Naive thymus-derived CD4-positive, alpha-beta T cell (primary cell): ENCODE data around the gene ZNF462. TPM values are rescaled to one million over a fixed set of nuclear protein-coding genes. Genes with fewer than 3 reads are reported as not detected.

Experiments
- ATAC-seq: fragments of 150-1000 bp; cut with Tn5 transposase; 2 replicates; pipeline ENCODE4 v1.10.0; 2021; ENCODE audit warnings: mild to moderate bottlenecking, moderate library complexity
- CTCF ChIA-PET: fragments of 350-600 bp; sonication (Branson Sonifier 250); formaldehyde crosslinking; loops from one replicate; lab custom pipeline; 2021; ENCODE audit warnings: antibody characterized with exemption; lab: Charles Lee
- POLR2A ChIA-PET: fragments of 350-600 bp; sonication (Branson Sonifier 250); formaldehyde crosslinking; loops from one replicate; lab custom pipeline; 2021; ENCODE audit warnings: antibody characterized with exemption, inconsistent platforms; lab: Charles Lee
- DNase-seq, 9 donors: peaks; one replicate each; pipeline versions ENCODE4 v3.0.0 to v3.0.0-alpha.2; 2020 to 2022; ENCODE audit warnings: mixed read lengths in 1 of 9
- H3K27ac ChIP-seq: one replicate; pipeline ENCODE4 v1.7.0; 2013; ENCODE audit warnings: mild to moderate bottlenecking, low read depth, low read length, moderate library complexity
- H3K27me3 ChIP-seq, 2 donors: one replicate each; pipeline ENCODE4 v1.7.0; 2013; ENCODE audit warnings: low read length in 2 of 2, mild to moderate bottlenecking in 2 of 2, moderate library complexity in 2 of 2; ENCODE audit not compliant: control insufficient read depth in 2 of 2, insufficient read depth in 2 of 2
- H3K36me3 ChIP-seq, 3 experiments: 1 replicate in 2 of 3; 2 replicates in 1 of 3; pipeline ENCODE4 v1.7.0; 2013; ENCODE audit warnings: low read length in 3 of 3, mild to moderate bottlenecking in 3 of 3, moderate library complexity in 1 of 3; ENCODE audit not compliant: insufficient read depth in 3 of 3, control insufficient read depth in 2 of 3
- H3K4me1 ChIP-seq, 2 donors: one replicate each; pipeline ENCODE4 v1.7.0; 2013; ENCODE audit warnings: low read length in 2 of 2, mild to moderate bottlenecking in 2 of 2, moderate library complexity in 1 of 2; ENCODE audit not compliant: control insufficient read depth in 2 of 2, insufficient read depth in 2 of 2
- H3K4me3 ChIP-seq: 2 replicates; pipeline ENCODE4 v1.7.0; 2013; ENCODE audit warnings: mild to moderate bottlenecking, low read length
- H3K9me3 ChIP-seq, 3 experiments: 1 replicate in 2 of 3; 2 replicates in 1 of 3; pipeline ENCODE4 v1.7.0; 2013; ENCODE audit warnings: low read length in 3 of 3; ENCODE audit not compliant: control insufficient read depth in 2 of 3
- H3K27ac Mint-ChIP-seq, 9 donors: one replicate each; pipeline ENCODE4 v1.8.0; 2020 to 2022; ENCODE audit warnings: mixed read lengths in 9 of 9, mild to moderate bottlenecking in 8 of 9, moderate library complexity in 5 of 9, inconsistent platforms in 2 of 9
- H3K27me3 Mint-ChIP-seq, 5 donors: one replicate each; pipeline ENCODE4 v1.8.0; 2021 to 2022; ENCODE audit warnings: mixed read lengths in 5 of 5, mild to moderate bottlenecking in 1 of 5
- H3K36me3 Mint-ChIP-seq, 5 donors: one replicate each; pipeline ENCODE4 v1.8.0; 2020 to 2022; ENCODE audit warnings: mixed read lengths in 5 of 5, mild to moderate bottlenecking in 3 of 5, inconsistent platforms in 1 of 5
- H3K4me1 Mint-ChIP-seq, 7 donors: one replicate each; pipeline ENCODE4 v1.8.0; 2020 to 2022; ENCODE audit warnings: mixed read lengths in 7 of 7, mild to moderate bottlenecking in 3 of 7, inconsistent platforms in 1 of 7
- H3K4me3 Mint-ChIP-seq, 10 donors: one replicate each; pipeline ENCODE4 v1.8.0; 2020 to 2022; ENCODE audit warnings: mild to moderate bottlenecking in 10 of 10, mixed read lengths in 10 of 10, moderate library complexity in 6 of 10, inconsistent platforms in 2 of 10
- H3K9me3 Mint-ChIP-seq, 11 donors: one replicate each; pipeline ENCODE4 v1.8.0; 2020 to 2022; ENCODE audit warnings: mixed read lengths in 11 of 11, mild to moderate bottlenecking in 4 of 11, inconsistent platforms in 1 of 11, moderate library complexity in 1 of 11
- intact Hi-C, 2 donors: fragments of 100-400 bp; cut with micrococcal nuclease; formaldehyde crosslinking; loops; one replicate each; pipeline ENCODE4 v1.15.1; 2023
- polyA plus RNA-seq, 2 donors: library from polyadenylated mRNA; unstranded; fragments of 300-500 nt; fragmentation: Illumina TruSeq; gene quantifications; one replicate each; pipeline ENCODE4 v1.2.3, GENCODE V29; 2021
- total RNA-seq, 6 experiments: library from RNA in 5 of 6; stranded (reverse) in 5 of 6; gene quantifications; 1 replicate in 5 of 6; 2 replicates in 1 of 6; pipeline ENCODE4 v1.2.3 and lab custom pipeline; 2021 to 2026

ZNF462 gene
- total and polyA plus RNA-seq, 7 experiments from 2014 or later, result 0.11 to 3.2 (median 0.53) TPM; not detected in 1

DNA sequence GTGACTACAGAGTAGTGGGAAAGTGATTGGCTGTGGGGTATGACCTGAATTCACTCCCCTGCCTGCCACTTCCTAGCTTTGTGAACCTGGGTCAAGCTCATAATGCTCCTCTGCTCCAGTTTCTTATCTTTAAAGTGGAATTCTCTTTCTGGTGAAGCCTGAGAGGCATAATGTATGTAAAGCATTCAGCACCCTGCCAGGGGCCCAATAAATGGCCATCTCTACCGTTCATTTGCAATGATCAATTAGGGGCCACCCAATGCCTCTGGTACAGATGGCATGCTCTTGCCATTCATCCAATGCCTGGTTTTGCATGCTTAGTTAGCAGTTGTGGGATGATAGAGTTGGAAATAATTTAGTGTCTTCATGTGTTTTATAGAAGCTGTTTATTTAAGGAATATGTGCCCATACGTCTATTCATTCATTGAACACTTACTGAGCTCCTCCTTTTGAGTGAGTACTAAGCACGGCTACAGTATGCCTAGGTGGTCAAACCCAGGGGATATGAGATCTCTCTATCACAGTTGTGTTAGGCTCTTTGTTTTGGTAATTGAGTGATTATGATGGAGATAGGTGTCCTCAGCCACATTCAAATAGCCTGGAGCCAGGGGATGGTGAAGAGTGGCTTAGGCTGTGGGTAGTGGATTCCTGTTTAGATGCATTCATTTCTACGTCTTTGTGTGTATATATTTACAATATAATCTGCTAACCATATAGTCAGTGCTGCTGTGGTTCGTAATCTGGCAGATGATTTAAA, 15.3 kb downstream of the ZNF462 start:
- POLR2A ChIA-PET, result no interaction called here
- CTCF ChIA-PET, result no interaction called here
- DNase-seq (no peak), ATAC-seq (no peak)
- Histone ChIP-seq H3K27ac (no peak overlapping the region), H3K27me3 (no peaks in the 10 kb centered on the region), H3K4me3 (no peak overlapping the region), H3K9me3 (no peaks in the 10 kb centered on the region), H3K36me3 (no peaks in the 10 kb centered on the region), H3K4me1 (no peaks in the 10 kb centered on the region)
- peaks cover 0 to 6% (median 0%) of the 10 kb centered on the region in 5 donors for H3K27me3 Mint-ChIP-seq
- H3K36me3 Mint-ChIP-seq, result peaks cover 0 to 4% (median 0%) of the 10 kb centered on the region in 5 donors
- H3K27ac Mint-ChIP-seq, result no peak overlapping the region
- peaks cover 0 to 6% (median 0%) of the 10 kb centered on the region in 11 donors for H3K9me3 Mint-ChIP-seq
- H3K4me3 Mint-ChIP-seq, result no peak overlapping the region
- no peaks in the 10 kb centered on the region for H3K4me1 Mint-ChIP-seq
- intact Hi-C loops, result no loop called here

DNA sequence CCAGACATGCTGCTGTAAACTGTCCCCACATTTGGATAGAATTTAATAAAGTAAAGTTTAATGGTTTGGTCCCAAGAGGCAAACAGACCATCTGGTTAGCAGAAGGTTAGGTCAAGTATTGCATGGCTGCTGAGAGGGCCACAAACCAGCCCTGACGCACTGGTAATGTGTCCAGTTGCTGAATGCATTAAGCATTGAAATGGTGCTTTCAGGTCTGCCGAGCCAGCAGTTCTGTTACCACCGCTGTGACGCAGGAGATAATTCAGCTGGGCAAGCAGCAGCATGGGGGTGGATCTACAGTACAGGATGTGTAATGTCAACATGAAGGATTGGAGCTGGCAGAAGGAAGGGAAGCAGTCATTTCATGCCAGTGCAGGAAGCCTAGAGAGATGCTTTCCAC, 16.0 kb downstream of the ZNF462 start:
- H3K4me3 ChIP-seq, result no peak overlapping the region
- POLR2A ChIA-PET, result no interaction called here
- CTCF ChIA-PET, result no interaction called here
- Mint-ChIP-seq H3K27me3 (peaks cover 0 to 6% (median 0%) of the 10 kb centered on the region in 5 donors), H3K4me3 (no peak overlapping the region), H3K27ac (no peak overlapping the region), H3K9me3 (peaks cover 0 to 6% (median 0%) of the 10 kb centered on the region in 11 donors), H3K4me1 (no peaks in the 10 kb centered on the region), H3K36me3 (peaks cover 0 to 4% (median 0%) of the 10 kb centered on the region in 5 donors)
- intact Hi-C loops, result no loop called here
- ATAC-seq (no peak), DNase-seq (no peak)
- H3K27me3 ChIP-seq, result no peaks in the 10 kb centered on the region
- no peaks in the 10 kb centered on the region for H3K4me1 ChIP-seq
- H3K27ac ChIP-seq, result no peak overlapping the region
- H3K9me3 ChIP-seq, result no peaks in the 10 kb centered on the region
- no peaks in the 10 kb centered on the region for H3K36me3 ChIP-seq

GRCh38 chr9:106879439-106879882, 16.5 kb downstream of the ZNF462 start:
- no peaks in the 10 kb centered on the region for H3K4me1 ChIP-seq
- DNase-seq, result no peak
- Mint-ChIP-seq H3K9me3 (peaks cover 0 to 6% (median 0%) of the 10 kb centered on the region in 11 donors), H3K27me3 (peaks cover 0 to 6% (median 0%) of the 10 kb centered on the region in 5 donors), H3K27ac (no peak overlapping the region), H3K4me3 (no peak overlapping the region), H3K4me1 (no peaks in the 10 kb centered on the region), H3K36me3 (peaks cover 0 to 4% (median 0%) of the 10 kb centered on the region in 5 donors)
- H3K27me3 ChIP-seq, result no peaks in the 10 kb centered on the region
- no peak overlapping the region for H3K27ac ChIP-seq
- ChIA-PET POLR2A (no interaction called here), CTCF (no interaction called here)
- no peaks in the 10 kb centered on the region for H3K9me3 ChIP-seq
- H3K4me3 ChIP-seq, result no peak overlapping the region
- ATAC-seq, result no peak
- intact Hi-C loops, result no loop called here
- no peaks in the 10 kb centered on the region for H3K36me3 ChIP-seq

GRCh38 chr9:106880081-106880480, 17.1 kb downstream of the ZNF462 start:
- Histone ChIP-seq H3K27me3 (no peaks in the 10 kb centered on the region), H3K9me3 (no peaks in the 10 kb centered on the region), H3K27ac (no peak overlapping the region), H3K4me3 (no peak overlapping the region), H3K4me1 (no peaks in the 10 kb centered on the region), H3K36me3 (no peaks in the 10 kb centered on the region)
- Mint-ChIP-seq H3K9me3 (peaks cover 0 to 6% (median 0%) of the 10 kb centered on the region in 11 donors), H3K4me3 (no peak overlapping the region), H3K27ac (no peak overlapping the region), H3K4me1 (no peaks in the 10 kb centered on the region), H3K36me3 (peaks cover 0 to 4% (median 0%) of the 10 kb centered on the region in 5 donors), H3K27me3 (peaks cover 0 to 6% (median 0%) of the 10 kb centered on the region in 5 donors)
- ATAC-seq (no peak), DNase-seq (no peak)
- intact Hi-C loops, result no loop called here
- POLR2A ChIA-PET, result no interaction called here
- CTCF ChIA-PET, result no interaction called here

DNA sequence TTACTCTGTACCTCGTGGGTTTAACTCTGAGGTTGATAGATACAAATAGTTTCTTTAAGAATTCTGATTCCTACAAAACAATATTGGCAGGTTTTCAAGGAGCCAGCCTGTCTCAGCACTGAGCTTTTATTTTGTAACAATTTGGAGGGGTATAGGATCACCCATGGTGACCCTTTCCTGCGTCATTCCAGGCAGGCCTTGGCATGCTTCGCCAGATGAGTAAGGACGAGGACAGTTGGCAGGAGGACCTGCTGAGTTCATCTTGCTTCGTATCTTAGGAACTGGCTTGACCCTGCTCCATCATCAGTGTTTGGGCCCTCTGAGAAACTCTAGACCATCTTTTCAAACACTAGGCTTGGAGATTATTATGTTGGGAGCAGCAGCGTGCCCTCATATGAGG, 17.9 kb downstream of the ZNF462 start:
- Histone ChIP-seq H3K36me3 (no peaks in the 10 kb centered on the region), H3K9me3 (no peaks in the 10 kb centered on the region), H3K4me1 (no peaks in the 10 kb centered on the region), H3K27ac (no peak overlapping the region), H3K4me3 (no peak overlapping the region), H3K27me3 (no peaks in the 10 kb centered on the region)
- DNase-seq (no peak), ATAC-seq (no peak)
- no peaks in the 10 kb centered on the region for H3K4me1 Mint-ChIP-seq
- H3K27me3 Mint-ChIP-seq, result peaks cover 0 to 6% (median 0%) of the 10 kb centered on the region in 5 donors
- H3K4me3 Mint-ChIP-seq, result no peak overlapping the region
- intact Hi-C loops, result no loop called here
- H3K27ac Mint-ChIP-seq, result no peak overlapping the region
- ChIA-PET POLR2A (no interaction called here), CTCF (no interaction called here)
- peaks cover 0 to 6% (median 0%) of the 10 kb centered on the region in 11 donors for H3K9me3 Mint-ChIP-seq
- peaks cover 0 to 4% (median 0%) of the 10 kb centered on the region in 5 donors for H3K36me3 Mint-ChIP-seq

- ChIA-PET CTCF (no interaction called here), POLR2A (no interaction called here)
- Histone ChIP-seq H3K27ac (no peak overlapping the region), H3K36me3 (no peaks in the 10 kb centered on the region), H3K27me3 (no peaks in the 10 kb centered on the region), H3K4me1 (no peaks in the 10 kb centered on the region), H3K4me3 (no peak overlapping the region), H3K9me3 (no peaks in the 10 kb centered on the region)
- H3K4me1 Mint-ChIP-seq, result no peaks in the 10 kb centered on the region
- H3K4me3 Mint-ChIP-seq, result no peak overlapping the region
- intact Hi-C loops, result no loop called here
- H3K9me3 Mint-ChIP-seq, result peaks cover 0 to 6% (median 0%) of the 10 kb centered on the region in 11 donors
- no peak overlapping the region for H3K27ac Mint-ChIP-seq
- peaks cover 0 to 6% (median 0%) of the 10 kb centered on the region in 5 donors for H3K27me3 Mint-ChIP-seq
- ATAC-seq, result no peak
- H3K36me3 Mint-ChIP-seq, result peaks cover 0 to 4% (median 0%) of the 10 kb centered on the region in 5 donors
- no peak for DNase-seq
These were observed 20.1 kb downstream of the ZNF462 start for GRCh38 chr9:106883030-106883429.
